GM23338 (cell line): ENCODE data around the gene COX7B2.

ENCODE experiments used
- CREB1 ChIP-seq: fragments of 250-450 bp; sonication (Bioruptor Pico); IDR thresholded peaks from 2 replicates; pipeline ENCODE4 v1.5.0; 2020; ENCODE audit warnings: low read depth, mild to moderate bottlenecking, moderate library complexity
- EZH2 ChIP-seq: fragments of 200-600 bp; sonication (generic); IDR thresholded peaks from one replicate; pipeline ENCODE4 v1.8.0; 2017; ENCODE audit warnings: antibody characterized with exemption, mild to moderate bottlenecking, low read depth; ENCODE audit not compliant: unreplicated experiment
- EZH2phosphoT487 ChIP-seq: fragments of 200-600 bp; sonication (generic); IDR thresholded peaks from one replicate; pipeline ENCODE4 v1.8.1; 2018; ENCODE audit warnings: antibody characterized with exemption; ENCODE audit not compliant: unreplicated experiment
- JUNB ChIP-seq: IDR thresholded peaks from one replicate; pipeline ENCODE4 v1.6.1; 2016; ENCODE audit warnings: antibody characterized with exemption; ENCODE audit not compliant: unreplicated experiment
- POLR2AphosphoS5 ChIP-seq: IDR thresholded peaks from 2 replicates; pipeline ENCODE4 v1.6.1; 2016; ENCODE audit warnings: antibody characterized with exemption, low read depth
- ZNF114 ChIP-seq: fragments of 250-450 bp; sonication (Bioruptor Pico); IDR thresholded peaks from 2 replicates; pipeline ENCODE4 v1.5.0; 2020; ENCODE audit warnings: mild to moderate bottlenecking, moderate library complexity
- ZNF331 ChIP-seq: fragments of 250-450 bp; sonication (Bioruptor Pico); IDR thresholded peaks from 2 replicates; pipeline ENCODE4 v1.5.0; 2020; ENCODE audit warnings: low read depth, mild to moderate bottlenecking, moderate library complexity
- TF ChIP-seq, protein P1 (sequence below), 2 experiments: fragments of 200-600 bp in 1 of 2; sonication (generic) in 1 of 2; conservative IDR thresholded peaks; 2 replicates each; pipeline versions ENCODE4 v1.5.1 to v1.6.1; 2016 to 2017; ENCODE audit warnings: antibody characterized with exemption in 2 of 2, low read depth in 2 of 2, mild to moderate bottlenecking in 2 of 2, moderate library complexity in 1 of 2
- TF ChIP-seq, protein P2 (sequence below): IDR thresholded peaks from one replicate; pipeline ENCODE4 v1.6.1; 2018; ENCODE audit warnings: antibody characterized with exemption; ENCODE audit not compliant: unreplicated experiment
- TF ChIP-seq, protein P3 (sequence below): IDR thresholded peaks from 2 replicates; pipeline ENCODE4 v1.6.1; 2016; ENCODE audit warnings: antibody characterized with exemption

DNA sequence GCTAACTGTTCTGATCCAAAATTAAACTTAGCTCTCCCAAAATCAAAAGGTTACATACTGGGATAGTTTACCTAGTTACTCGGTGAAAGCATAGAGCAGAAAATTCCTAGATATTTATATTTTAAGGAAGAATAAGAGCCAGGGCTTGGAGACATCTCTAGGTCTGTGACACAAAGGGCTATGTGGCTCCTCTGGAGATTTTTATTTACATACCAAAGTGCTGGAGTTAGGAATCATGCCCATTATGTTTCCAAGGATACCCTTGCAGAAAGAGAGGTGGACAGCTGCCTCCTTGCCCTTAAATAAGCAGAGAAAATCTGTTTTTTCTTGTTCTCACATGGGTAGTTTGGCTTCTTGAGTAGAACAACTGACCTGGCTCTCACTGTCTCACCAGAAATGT lies 9.0 kb downstream of the COX7B2 start:
- TF ChIP-seq, protein P1, sequence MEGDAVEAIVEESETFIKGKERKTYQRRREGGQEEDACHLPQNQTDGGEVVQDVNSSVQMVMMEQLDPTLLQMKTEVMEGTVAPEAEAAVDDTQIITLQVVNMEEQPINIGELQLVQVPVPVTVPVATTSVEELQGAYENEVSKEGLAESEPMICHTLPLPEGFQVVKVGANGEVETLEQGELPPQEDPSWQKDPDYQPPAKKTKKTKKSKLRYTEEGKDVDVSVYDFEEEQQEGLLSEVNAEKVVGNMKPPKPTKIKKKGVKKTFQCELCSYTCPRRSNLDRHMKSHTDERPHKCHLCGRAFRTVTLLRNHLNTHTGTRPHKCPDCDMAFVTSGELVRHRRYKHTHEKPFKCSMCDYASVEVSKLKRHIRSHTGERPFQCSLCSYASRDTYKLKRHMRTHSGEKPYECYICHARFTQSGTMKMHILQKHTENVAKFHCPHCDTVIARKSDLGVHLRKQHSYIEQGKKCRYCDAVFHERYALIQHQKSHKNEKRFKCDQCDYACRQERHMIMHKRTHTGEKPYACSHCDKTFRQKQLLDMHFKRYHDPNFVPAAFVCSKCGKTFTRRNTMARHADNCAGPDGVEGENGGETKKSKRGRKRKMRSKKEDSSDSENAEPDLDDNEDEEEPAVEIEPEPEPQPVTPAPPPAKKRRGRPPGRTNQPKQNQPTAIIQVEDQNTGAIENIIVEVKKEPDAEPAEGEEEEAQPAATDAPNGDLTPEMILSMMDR (conservative IDR thresholded peaks at IDR 0.05; ENCODE audit: low read depth in 2 of 2): no peak
- TF ChIP-seq CREB1 (CRISPR knock-in tag) (no peak), ZNF114 (CRISPR knock-in tag) (no peak), POLR2AphosphoS5 (no peak), EZH2phosphoT487 (no peak), EZH2 (no peak), ZNF331 (CRISPR knock-in tag) (no peak), JUNB (no peak)
- TF ChIP-seq, protein P2, sequence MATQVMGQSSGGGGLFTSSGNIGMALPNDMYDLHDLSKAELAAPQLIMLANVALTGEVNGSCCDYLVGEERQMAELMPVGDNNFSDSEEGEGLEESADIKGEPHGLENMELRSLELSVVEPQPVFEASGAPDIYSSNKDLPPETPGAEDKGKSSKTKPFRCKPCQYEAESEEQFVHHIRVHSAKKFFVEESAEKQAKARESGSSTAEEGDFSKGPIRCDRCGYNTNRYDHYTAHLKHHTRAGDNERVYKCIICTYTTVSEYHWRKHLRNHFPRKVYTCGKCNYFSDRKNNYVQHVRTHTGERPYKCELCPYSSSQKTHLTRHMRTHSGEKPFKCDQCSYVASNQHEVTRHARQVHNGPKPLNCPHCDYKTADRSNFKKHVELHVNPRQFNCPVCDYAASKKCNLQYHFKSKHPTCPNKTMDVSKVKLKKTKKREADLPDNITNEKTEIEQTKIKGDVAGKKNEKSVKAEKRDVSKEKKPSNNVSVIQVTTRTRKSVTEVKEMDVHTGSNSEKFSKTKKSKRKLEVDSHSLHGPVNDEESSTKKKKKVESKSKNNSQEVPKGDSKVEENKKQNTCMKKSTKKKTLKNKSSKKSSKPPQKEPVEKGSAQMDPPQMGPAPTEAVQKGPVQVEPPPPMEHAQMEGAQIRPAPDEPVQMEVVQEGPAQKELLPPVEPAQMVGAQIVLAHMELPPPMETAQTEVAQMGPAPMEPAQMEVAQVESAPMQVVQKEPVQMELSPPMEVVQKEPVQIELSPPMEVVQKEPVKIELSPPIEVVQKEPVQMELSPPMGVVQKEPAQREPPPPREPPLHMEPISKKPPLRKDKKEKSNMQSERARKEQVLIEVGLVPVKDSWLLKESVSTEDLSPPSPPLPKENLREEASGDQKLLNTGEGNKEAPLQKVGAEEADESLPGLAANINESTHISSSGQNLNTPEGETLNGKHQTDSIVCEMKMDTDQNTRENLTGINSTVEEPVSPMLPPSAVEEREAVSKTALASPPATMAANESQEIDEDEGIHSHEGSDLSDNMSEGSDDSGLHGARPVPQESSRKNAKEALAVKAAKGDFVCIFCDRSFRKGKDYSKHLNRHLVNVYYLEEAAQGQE: no peak
- TF ChIP-seq, protein P3, sequence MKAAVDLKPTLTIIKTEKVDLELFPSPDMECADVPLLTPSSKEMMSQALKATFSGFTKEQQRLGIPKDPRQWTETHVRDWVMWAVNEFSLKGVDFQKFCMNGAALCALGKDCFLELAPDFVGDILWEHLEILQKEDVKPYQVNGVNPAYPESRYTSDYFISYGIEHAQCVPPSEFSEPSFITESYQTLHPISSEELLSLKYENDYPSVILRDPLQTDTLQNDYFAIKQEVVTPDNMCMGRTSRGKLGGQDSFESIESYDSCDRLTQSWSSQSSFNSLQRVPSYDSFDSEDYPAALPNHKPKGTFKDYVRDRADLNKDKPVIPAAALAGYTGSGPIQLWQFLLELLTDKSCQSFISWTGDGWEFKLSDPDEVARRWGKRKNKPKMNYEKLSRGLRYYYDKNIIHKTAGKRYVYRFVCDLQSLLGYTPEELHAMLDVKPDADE: no peak
